SKM-1 (cell line): Measurements from ENCODE around the gene ETNPPL.

Source experiments
- DNase-seq: peaks from one replicate; lab custom pipeline; 2025; ENCODE audit not compliant: unreplicated experiment; lab: John Stamatoyannopoulos, UW

ETNPPL gene

DNA sequence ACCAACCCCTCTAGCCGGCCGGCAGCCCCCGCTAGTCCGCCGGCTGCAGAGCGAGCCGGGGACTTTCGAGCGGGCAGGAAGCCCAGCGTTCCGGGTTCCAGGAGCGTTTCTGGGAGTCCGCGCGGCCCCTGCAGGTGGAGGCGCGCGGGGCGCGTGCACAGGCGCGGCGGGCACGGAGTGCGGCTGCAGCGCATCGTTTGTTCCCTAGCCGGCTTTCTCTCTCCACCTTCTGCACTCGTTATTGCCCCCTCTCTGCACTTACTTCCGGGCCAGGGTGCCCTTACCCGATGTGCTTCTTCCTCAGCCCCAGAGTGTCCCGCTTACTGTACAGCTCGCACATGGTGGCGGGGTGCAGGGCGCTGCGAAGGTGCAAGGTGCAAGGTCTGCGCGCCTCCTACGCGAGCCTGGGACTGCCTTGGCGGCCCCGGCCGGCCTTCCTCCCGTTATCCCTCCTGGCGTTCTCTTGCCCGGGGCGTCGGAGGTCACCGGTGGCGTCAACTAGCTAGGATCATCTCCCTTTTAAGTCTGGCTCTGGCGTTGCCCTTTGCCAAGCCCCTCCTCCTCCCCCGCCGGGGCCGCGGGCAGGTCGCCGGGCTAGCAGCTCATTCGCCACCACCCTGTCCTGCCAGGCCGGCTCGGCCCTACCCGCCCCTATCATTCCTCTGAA, at the start of gene ETNPPL:
TSS of gene ETNPPL (minus strand) at position 495 of the 667 bp plus-strand sequence. CDS start at position 340, 155 bp downstream.
- DNase-seq: no peak

- DNase-seq: no peak
Observed at GRCh38 chr4:108811486-108811885, 48.6 kb upstream of the ETNPPL start.

DNA sequence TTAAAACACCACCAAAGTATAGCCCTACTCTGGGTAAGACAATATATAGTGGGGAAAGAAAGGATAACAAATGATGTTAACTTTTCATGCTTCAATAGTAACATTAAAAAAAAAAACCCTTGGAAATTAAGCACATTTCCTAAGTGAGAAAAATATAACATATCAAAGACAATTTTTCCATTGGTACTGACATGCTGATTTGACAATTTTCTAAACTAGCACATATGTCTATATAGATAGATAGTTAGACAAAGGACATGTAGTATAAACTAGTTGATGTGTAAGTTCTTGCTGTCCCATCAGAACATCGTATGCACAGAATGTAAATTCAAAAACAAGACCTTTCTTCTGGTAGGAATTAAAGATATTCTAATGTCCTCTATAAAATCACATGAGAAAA, 47.2 kb upstream of the ETNPPL start:
- no peak for DNase-seq

GRCh38 chr4:108804648-108805273, 41.9 kb upstream of the ETNPPL start:
- DNase-seq: no peak

DNA sequence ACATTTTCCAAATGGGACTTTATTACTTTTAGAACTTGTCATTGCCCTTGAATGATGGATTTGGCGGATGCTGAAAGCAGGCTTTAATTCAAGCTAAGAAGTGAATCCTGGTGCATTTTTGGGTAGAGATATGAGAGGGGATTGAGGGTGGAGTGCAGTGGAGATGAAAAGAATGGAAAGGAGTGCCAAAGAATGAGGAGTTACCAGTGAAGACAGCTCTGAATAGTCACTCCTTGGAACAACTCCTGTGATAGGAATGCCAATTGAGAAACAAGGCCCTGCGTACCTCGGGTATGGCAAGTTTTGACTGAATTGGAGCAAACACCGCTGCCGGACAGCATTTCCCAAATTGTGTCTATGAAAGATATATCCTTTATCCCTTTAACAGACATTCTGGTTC, 36.5 kb upstream of the ETNPPL start:
- no peak for DNase-seq

- DNase-seq: no peak
Observed at GRCh38 chr4:108796173-108796572, 33.3 kb upstream of the ETNPPL start.

DNA sequence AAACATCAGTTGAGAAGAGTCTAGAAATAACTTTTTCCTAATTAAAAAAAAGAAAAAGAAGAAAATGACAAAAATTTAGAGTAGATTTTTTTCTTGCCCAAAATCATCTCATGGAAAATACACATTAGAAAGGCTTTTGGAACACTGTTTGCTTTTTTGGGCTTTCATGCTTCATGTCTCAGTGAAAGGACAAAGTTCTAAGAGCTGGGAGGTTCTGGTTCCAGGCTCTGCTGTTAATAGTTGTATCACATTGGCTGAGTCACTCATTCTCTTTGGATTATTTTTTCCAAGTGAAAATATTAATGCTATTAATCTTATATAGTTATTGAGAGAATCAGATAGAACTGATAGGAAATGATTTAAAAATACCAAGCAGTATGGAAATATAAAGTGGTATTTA, 32.9 kb upstream of the ETNPPL start:
- DNase-seq: no peak

- DNase-seq: no peak
Observed at GRCh38 chr4:108794136-108794535, 31.3 kb upstream of the ETNPPL start.

- no peak for DNase-seq
Observed at GRCh38 chr4:108793415-108793814, 30.6 kb upstream of the ETNPPL start.

DNA sequence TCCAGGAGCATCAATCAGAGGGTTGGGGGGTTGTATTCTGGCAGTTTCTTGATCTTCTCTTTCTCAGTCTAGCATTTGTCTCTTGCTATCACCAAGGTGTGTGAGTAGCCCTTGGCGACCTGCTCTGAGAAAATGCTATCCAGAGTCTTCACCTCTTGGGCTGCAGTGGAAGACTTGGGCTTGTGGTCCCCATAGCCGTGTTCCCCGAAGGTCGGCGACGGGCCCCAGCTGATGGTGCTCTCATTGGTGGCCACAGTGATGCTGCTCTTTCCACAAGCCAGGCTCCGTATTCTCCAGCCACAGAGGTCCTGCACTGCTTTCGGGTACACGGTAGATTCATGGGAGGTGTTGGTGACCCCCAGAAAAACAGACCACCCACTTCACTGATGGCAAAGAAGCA, 25.9 kb upstream of the ETNPPL start:
- no peak for DNase-seq

DNA sequence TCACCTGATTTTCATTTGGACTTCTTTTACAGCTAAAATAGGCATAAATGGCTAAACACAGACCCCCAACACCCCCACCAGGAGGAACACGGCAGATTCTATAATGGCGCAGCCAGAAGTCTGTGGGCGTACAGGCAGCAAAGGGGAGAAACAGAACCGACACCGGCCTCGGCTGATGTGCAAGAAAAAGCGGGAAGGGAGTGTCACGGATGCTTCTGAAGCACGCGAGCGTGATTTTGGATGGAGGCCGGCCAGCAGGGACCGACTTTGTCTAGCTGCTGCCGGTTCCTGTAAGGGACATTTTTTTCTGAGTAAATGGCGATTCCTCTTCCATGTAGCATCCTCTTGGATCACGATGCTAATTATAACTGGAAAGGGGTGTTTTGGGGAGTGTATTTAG, 24.9 kb upstream of the ETNPPL start:
- DNase-seq: no peak

DNA sequence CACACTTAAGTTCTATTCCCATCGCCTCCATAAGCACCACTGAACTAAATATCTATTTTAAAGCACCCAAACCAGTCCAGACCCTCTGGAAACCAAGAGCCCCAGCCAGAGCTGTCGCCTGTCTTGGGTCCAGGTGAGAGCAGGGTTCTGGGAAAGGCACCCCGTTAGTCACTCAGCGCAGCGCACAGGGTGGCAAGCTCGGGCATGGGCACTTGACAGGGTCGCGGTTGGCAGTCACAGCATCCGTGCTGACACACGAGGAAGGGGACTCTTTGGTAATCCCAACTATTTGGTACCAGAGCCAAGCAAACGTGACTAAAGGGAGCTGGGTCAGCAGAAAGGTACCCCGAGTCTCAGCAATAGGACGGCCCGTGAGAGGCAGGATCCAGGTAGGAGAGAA, 24.3 kb upstream of the ETNPPL start:
- DNase-seq: no peak

- no peak for DNase-seq
Observed at GRCh38 chr4:108786351-108786750, 23.5 kb upstream of the ETNPPL start.

GRCh38 chr4:108783665-108784463, 21.0 kb upstream of the ETNPPL start:
- DNase-seq: no peak

DNA sequence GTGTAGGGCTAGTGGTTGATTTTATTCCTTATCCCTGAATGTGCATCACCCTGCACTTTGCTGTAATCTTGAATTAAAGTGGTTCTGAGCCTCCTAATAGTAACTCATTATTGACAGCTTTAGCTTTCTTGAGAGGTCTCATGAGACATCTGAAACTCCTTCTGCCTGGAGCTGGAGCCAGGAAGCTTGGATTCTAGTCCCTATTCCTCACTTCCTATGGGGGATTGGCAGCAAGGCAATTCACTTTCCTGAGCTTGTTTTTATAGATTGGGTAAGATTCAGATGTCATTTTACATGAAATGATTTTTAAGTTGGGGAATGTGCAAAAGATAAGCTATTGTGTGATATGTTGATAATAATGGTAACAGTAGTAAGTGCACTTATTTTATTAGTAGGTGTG, 17.1 kb upstream of the ETNPPL start:
- DNase-seq: no peak

- no peak for DNase-seq
Observed at GRCh38 chr4:108777388-108777787, 14.5 kb upstream of the ETNPPL start.

DNA sequence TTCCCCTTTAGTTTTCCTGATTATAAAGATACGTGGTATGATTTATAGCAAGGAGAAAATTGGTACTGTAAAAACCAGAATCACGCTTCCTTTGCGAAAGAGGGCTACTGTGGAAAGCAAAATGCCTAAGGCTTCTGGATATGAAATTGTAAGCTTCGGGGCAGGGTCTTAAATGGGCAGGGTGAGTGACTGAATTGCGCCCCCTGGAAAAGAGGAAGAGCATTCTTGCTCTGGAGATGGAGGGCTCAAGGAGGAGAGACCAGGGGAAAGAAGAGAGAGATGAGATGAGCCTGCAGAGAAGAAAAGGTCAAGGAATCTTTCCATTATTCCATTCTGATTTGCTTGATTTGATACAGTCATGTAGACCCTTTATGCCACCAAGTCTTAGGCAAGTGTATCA, 13.1 kb upstream of the ETNPPL start:
- DNase-seq: no peak

- DNase-seq: no peak
Observed at GRCh38 chr4:108774809-108775530, 12.1 kb upstream of the ETNPPL start.

DNA sequence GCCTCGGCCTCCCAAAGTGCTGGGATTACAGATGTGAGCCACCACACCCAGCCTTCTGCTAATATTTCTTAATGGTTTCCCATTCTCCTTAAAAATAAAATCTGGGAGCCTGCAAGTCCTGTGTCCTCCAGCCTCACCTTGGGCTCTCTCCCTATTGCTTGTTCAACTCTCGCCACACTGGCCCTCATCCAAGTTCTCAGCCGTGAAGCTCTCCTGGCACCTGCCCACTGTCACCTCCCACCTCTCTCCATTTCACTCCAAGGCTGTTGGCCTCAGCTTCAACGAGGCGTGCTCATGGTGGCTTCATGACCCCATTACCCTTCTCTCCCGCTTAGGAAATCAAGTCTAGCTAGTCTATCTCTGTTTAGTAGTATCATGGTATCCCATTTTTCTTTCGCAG, 9.5 kb upstream of the ETNPPL start:
- no peak for DNase-seq

- DNase-seq: no peak
Observed at GRCh38 chr4:108766058-108766457, 3.2 kb upstream of the ETNPPL start.

GRCh38 chr4:108763986-108764385, 1.1 kb upstream of the ETNPPL start:
- no peak for DNase-seq

GRCh38 chr4:108763226-108763593, 357 bp upstream of the ETNPPL start:
- DNase-seq: no peak
